ENCODE results near the gene RUNX2. TPM values are rescaled to one million over a fixed set of nuclear protein-coding genes. Genes with fewer than 3 reads are reported as not detected.

RUNX2 gene
- total RNA-seq, 2 experiments from 2014 or later: 0.27 to 0.44 TPM

DNA sequence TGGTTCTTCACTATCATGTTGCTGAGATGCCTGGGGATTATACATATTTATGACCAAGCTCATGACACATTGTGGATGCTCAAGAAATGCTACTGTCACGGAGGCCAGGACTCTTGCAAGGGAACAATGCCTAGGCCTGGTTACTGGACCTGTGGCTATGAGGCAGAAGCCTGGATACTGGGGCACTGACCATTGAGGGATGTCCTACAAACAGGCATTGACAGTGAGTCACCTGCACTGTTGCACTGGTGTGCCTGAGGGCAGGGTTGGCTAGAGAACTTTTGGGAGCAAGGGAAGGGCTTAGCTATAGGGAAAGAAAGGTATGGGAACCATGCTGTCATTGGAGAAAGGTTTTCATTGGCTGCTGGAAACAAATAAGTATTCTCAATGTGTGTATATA, 362.7 kb downstream of the RUNX2 start:
- Histone ChIP-seq H2AFZ (ENCODE audit: low read length) (no peak overlapping the region), H3K4me1 (ENCODE audit: insufficient read depth, low read length, poor library complexity, severe bottlenecking) (no peaks in the 10 kb centered on the region), H3K79me2 (ENCODE audit: insufficient read depth, low read depth, low read length) (no peaks in the 10 kb centered on the region), H3K27ac (ENCODE audit: low read depth, low read length, poor library complexity, severe bottlenecking) (no peak overlapping the region), H3K4me2 (ENCODE audit: low read length) (no peak overlapping the region), H3K4me3 (ENCODE audit: low read depth, low read length, poor library complexity, severe bottlenecking) (no peak overlapping the region), H3K9me2 (ENCODE audit: insufficient read depth, low read length) (no peaks in the 10 kb centered on the region), H3K9me3 (ENCODE audit: low read length) (no peaks in the 10 kb centered on the region), H3K36me3 (ENCODE audit: insufficient read depth, low read length) (no peaks in the 10 kb centered on the region), H4K20me1 (ENCODE audit: insufficient read depth, low read length) (no peaks in the 10 kb centered on the region)
- no peak for DNase-seq (ENCODE audit: low spot score)
- no peak for TF ChIP-seq EZH2phosphoT487 (IDR thresholded peaks at IDR 0.05; ENCODE audit: borderline replicate concordance, low read depth, low read length)
- TF ChIP-seq, protein P1, sequence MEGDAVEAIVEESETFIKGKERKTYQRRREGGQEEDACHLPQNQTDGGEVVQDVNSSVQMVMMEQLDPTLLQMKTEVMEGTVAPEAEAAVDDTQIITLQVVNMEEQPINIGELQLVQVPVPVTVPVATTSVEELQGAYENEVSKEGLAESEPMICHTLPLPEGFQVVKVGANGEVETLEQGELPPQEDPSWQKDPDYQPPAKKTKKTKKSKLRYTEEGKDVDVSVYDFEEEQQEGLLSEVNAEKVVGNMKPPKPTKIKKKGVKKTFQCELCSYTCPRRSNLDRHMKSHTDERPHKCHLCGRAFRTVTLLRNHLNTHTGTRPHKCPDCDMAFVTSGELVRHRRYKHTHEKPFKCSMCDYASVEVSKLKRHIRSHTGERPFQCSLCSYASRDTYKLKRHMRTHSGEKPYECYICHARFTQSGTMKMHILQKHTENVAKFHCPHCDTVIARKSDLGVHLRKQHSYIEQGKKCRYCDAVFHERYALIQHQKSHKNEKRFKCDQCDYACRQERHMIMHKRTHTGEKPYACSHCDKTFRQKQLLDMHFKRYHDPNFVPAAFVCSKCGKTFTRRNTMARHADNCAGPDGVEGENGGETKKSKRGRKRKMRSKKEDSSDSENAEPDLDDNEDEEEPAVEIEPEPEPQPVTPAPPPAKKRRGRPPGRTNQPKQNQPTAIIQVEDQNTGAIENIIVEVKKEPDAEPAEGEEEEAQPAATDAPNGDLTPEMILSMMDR (conservative IDR thresholded peaks at IDR 0.05; ENCODE audit: low read length): no peak
- intact Hi-C loops (cut with micrococcal nuclease; ENCODE audit: unreplicated experiment): no loop called here
- CTCF ChIA-PET (ENCODE audit: unreplicated experiment): no interaction called here
- no TSS peak for BruUV-seq (replicated peaks)
- POLR2A ChIA-PET: interaction anchor here (0.6 kb wide), 1 partner anchor 92 kb away, joined by 5 read pairs; no protein-coding TSS in a partner anchor

DNA sequence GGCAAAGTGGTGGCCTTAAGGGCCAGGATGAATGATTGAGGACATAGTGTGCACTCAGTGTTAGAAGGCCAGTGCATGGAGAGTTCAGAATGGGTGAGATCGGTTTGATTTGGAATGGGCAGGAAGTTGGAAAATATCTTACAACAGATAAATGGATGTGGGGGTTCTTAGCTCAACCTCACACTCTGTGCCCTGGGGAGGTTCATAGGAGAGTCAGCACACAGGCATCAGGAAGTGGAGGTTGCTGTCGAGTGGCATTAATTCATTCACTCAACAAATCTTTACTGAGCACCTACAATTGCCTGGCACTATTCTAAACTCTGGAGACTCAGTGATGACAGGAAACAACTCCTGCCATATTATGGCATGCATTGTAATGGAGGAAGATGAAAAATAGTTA, 363.3 kb downstream of the RUNX2 start:
- no peak for DNase-seq (ENCODE audit: low spot score)
- H3K9me2 ChIP-seq (ENCODE audit: insufficient read depth, low read length): no peaks in the 10 kb centered on the region
- H4K20me1 ChIP-seq (ENCODE audit: insufficient read depth, low read length): no peaks in the 10 kb centered on the region
- TF ChIP-seq, protein P1 (conservative IDR thresholded peaks at IDR 0.05; ENCODE audit: low read length): no peak
- intact Hi-C loops (cut with micrococcal nuclease; ENCODE audit: unreplicated experiment): no loop called here
- H3K79me2 ChIP-seq (ENCODE audit: insufficient read depth, low read depth, low read length): no peaks in the 10 kb centered on the region
- H3K9me3 ChIP-seq (ENCODE audit: low read length): no peaks in the 10 kb centered on the region
- CTCF ChIA-PET (ENCODE audit: unreplicated experiment): no interaction called here
- H3K4me3 ChIP-seq (ENCODE audit: low read depth, low read length, poor library complexity, severe bottlenecking): no peak overlapping the region
- POLR2A ChIA-PET: no interaction called here
- no peaks in the 10 kb centered on the region for H3K4me1 ChIP-seq (ENCODE audit: insufficient read depth, low read length, poor library complexity, severe bottlenecking)
- H2AFZ ChIP-seq (ENCODE audit: low read length): no peak overlapping the region
- BruUV-seq (replicated peaks): no TSS peak
- H3K4me2 ChIP-seq (ENCODE audit: low read length): no peak overlapping the region
- H3K36me3 ChIP-seq (ENCODE audit: insufficient read depth, low read length): no peaks in the 10 kb centered on the region
- no peak overlapping the region for H3K27ac ChIP-seq (ENCODE audit: low read depth, low read length, poor library complexity, severe bottlenecking)

DNA sequence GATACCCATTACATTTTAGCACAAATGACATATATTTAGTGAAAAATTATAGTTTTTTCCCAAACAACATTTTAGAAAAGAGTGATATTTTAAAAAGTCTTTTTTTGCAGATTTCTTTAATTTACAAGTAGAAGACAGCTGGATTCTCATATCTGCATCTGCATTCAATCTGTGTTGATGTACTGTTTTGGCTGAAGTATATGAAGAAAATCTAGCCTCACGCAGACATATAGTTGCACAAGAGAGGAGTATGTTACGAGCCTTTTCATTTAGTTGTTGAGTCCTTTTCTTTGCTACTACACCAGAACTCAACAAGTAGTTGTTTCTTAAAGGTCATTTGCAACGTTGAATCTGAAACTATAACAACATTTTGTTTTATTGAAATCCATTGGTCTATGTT, 363.9 kb downstream of the RUNX2 start:
- POLR2A ChIA-PET: no interaction called here
- no peaks in the 10 kb centered on the region for H4K20me1 ChIP-seq (ENCODE audit: insufficient read depth, low read length)
- DNase-seq (ENCODE audit: low spot score): no peak
- CTCF ChIA-PET (ENCODE audit: unreplicated experiment): no interaction called here
- H3K9me3 ChIP-seq (ENCODE audit: low read length): no peaks in the 10 kb centered on the region
- H3K79me2 ChIP-seq (ENCODE audit: insufficient read depth, low read depth, low read length): no peaks in the 10 kb centered on the region
- no TSS peak for BruUV-seq (replicated peaks)
- no peaks in the 10 kb centered on the region for H3K4me1 ChIP-seq (ENCODE audit: insufficient read depth, low read length, poor library complexity, severe bottlenecking)
- no peak overlapping the region for H3K4me3 ChIP-seq (ENCODE audit: low read depth, low read length, poor library complexity, severe bottlenecking)
- H2AFZ ChIP-seq (ENCODE audit: low read length): no peak overlapping the region
- intact Hi-C loops (cut with micrococcal nuclease; ENCODE audit: unreplicated experiment): no loop called here
- no peaks in the 10 kb centered on the region for H3K36me3 ChIP-seq (ENCODE audit: insufficient read depth, low read length)
- no peak overlapping the region for H3K4me2 ChIP-seq (ENCODE audit: low read length)
- H3K9me2 ChIP-seq (ENCODE audit: insufficient read depth, low read length): no peaks in the 10 kb centered on the region
- H3K27ac ChIP-seq (ENCODE audit: low read depth, low read length, poor library complexity, severe bottlenecking): no peak overlapping the region
- no peak for TF ChIP-seq EZH2phosphoT487 (IDR thresholded peaks at IDR 0.05; ENCODE audit: borderline replicate concordance, low read depth, low read length)
- TF ChIP-seq, protein P1 (conservative IDR thresholded peaks at IDR 0.05; ENCODE audit: low read length): no peak

Measured in OCI-LY7 (cell line).